Measurements from ENCODE around the gene MLN.
A peak's percentile ranks its signal among the peaks of the same experiment; 100 is the strongest.

MLN gene

DNA sequence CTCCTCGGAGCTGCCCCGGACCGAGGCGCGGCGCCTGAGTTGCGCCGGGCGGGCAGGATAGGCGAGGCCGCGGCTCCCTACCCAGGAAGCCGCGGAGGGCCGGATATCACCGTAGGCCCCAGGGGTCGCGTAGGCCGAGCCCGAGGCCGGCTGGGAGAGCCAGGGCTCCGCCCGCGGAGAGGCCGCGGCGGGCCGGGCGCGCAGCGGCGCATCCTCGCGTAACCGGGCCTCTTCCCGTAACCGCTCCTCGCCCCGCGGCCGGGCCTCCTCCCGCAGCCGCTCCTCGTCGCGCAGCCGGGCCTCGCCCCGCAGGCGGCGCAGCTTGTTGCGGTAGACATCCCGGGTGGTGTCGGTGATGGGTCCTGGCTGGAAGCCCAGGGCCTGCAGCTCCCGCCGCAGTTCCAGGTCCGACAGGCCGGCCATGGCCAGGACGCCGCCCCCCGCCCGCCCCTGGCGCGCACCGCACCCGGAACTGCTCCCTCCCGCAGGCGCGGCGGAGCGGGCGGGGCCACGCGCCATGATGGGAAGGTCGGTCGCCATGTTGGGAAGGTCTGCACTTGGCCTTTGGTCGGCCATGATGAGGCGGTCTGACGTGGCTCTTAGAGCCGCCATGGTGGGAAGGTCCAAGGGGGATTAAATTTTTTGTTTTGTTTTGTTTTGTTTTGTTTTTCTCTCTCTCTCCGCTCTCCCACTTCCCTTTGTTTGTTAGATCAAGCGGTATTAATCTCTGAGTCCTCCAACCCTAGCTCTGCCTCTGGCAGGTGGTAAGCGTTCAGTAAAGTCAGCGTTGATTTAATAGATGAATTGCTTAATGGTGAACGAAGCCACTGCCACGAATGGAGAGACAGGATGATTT lies 14.9 kb downstream of the MLN start, which contains the start of gene LEMD2:
Gene LEMD2, minus strand, starts transcription at position 437 of the 856 bp plus-strand sequence. Its CDS starts 14 bp downstream, at position 423.
- DNase-seq, result peak; percentile 94

DNA sequence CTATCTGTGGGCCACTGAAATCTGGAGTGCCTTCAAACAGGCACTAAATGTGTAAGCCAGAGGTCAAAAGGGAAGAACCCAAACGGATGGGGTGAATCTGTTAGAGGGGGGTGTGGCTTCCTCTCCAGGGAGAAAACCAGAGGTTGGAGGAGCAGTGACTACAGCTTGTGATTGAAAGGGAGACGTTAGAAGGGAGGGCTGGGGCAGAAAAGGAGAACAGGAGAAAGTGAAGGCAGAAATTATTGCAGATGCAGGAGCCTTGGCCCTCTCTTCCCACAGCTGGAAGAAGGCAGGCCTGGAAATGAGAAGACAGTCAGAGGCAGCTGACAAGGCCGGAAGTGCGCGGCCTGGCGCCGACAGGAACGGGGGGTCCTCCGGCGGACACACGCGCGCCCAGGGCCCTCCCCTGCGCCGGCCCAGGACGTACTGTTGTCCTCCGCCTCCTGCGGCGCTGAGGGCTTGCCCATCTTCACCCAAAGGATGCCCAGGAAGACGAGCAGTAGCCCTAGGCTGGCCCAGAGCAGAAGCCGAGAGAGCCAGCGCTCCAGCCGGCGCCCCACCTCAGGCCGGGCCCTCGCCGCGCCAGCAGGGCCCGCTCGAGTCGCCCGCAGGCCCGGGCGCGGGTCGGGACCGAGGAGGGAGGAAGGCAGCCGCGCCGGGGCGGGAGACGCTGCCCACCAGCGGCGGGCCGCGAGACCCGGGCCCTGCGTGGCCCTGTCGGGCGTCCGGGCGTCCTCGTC lies 15.7 kb downstream of the MLN start:
- DNase-seq, result peak; percentile 74

DNA sequence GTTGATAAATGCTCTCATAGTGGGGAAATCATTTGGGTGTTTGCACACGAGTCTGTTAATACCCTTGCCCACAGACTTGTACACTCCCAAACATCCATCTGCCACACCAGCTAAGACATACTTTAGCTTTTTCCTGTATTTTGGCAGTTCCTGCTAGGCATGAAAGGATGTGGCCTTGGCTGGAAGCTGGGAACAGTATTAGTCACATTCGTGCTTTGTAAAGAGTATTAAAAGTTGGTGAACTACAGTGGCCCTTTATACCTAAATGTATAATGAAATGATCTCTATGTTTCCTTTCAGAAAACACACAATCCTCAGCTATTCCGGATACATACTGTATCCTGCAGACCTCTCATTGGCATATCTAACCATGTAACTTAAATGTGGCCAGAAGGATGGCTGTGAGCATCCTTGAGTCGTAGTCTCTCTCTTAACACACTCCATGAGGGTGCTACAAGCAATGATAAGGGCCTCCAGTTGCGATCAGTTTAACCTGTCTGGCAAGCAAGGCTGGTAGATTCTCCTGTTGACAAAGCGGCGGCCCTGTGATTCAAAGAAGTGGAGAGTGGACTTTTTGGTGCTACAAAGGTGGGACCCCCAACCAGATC lies 16.4 kb downstream of the MLN start:
- DNase-seq, result peak; percentile 36

DNA sequence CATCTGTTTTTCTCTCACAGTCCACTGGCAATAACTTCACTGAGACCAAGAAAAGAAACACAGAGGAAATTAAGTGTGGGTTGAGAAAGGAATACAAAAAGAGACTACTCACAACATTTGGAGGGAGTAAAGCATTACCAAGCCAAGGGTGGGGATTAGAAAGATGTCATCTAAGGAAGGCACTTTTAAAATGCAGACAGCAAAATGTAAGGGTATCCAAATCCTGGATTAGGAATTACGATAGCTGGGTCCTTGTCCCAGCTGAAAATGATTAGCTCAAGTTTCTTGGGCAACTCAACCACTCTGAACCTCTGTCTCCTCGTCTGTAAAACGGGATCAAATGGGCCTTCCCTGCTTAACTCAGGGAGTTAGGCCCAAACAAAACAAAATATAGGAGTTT lies 17.1 kb downstream of the MLN start:
- DNase-seq, result no peak

DNA sequence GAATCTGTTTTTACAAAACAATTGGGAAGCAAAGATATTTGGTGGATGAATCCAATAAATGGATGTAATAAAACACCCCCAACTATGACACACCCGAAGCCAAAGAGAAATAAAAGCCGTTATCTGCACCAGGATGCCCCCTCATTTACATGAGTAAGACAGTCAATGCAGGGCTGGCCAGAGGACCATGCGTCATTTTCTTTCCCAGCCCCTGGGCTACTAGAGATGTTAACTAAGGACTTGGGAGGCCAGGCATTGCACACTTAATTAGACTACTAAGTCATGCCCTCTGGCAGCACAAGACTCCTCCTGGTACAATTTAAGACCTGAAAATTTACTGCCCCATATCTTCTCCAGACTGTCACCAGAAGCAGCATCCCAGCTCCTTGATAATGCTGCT lies 18.0 kb downstream of the MLN start:
- peak; percentile 31 for DNase-seq

DNA sequence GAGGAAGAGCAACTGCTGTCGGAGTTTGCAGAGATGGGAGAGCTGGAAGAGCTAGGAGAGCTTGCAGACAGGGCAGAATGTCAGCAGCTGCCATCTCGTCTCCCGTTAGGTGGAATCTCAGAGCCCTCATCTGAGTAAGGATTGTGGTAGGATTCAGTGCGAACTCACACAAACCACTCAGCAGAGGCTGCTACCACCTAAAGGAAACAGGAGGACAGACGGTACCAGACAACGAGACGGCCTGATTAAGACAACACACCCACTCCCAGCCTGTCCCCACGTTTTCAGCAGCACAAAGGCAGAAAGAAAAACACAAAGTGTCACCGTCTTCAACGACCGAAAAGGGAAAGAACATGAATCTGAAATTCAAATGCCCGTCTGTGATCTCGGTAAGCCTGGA lies 19.0 kb downstream of the MLN start:
- DNase-seq, result no peak

DNA sequence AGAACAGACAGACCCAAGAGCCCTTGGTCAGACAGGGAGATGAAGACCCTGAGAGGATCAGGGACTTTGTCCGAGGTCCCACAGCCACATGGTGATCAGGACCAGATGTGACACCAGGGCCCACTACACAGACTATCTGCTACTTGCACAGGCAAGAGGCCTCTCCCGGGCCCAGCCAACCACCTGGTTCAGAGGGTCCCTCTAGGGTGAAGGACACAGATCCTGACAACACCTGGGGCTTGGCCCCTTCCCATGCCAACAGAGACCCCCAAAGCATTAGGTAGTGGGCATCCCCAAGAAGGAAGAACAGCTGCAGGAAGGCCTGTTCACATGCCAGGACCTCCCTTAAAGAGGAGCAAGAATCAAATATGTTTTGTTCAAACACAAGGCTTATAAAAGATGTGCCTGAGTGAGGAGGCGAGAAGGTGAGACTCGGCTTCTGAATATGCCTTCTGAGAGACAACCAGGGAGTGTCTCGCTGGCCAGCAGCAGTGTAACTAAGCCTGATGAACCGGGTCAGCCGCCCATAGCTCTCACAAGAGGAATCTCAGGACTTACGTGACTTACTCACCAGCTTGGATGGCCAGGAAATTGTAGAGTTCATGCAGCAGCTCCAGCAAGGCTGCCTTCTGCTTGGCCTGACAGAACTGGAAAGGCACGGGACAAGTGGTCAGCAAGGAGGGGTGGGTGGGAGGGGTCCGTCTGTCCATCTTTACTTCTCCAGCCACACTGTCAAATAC lies 19.9 kb downstream of the MLN start:
- no peak for DNase-seq

DNA sequence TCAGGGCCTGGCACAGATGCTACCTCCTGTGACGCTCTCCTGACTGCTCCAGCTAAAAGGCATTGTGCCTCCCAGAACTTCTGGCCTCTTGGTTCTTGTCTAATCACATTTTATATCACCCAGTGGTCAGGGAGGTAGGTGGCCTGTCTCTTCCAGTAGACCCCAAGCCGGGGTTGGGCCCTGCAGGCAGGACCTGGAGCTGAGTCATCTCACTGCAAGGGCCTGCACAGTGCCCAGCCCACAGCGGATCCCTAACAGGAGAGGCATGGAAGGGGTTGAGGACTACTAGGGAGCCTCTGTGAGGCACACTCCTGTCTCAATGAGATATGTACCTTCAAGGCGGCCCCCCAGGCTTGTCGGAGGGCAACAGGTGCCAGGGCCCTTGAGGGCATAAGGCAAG lies 21.2 kb downstream of the MLN start:
- no peak for DNase-seq

DNA sequence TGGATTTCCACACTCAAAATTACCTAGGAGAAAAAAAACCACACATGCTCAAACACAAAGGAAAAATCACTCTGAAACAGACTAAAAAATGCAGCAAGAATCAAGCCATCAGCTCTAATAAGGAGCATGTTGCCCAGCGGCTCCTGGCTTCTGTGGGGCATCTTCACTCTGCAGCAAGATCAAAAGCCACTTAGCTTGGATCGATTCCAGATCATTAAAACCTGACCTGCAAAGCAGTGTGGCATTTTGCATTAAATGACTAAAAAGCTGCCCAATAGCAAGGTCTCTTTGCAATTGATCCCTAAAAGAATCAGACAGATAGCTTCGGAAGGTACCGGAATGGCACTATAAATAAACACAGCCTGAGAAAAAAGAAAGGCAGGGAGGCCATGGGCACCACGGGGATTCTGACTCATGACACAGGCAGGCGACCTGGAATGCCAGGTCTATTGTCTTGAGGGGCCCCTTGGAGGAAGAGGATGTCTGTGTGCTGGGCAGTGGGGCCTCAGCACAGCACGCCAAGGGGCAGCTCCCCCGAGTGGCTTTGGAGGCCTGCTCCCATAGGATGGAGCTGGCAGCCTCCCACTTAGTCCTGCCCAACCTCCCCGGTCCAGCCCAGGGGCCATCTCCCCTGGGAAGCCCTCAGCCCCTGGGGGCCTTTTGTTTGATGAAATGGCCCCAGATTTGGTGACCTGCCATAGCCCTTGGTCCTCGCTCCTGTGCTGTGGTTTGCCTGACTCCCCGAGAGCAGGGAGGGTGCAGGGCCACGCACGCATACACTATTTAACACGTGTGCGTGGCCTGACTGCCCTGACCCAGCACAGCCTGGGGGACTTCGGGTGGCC lies 22.4 kb downstream of the MLN start:
- DNase-seq, result peak; percentile 38

DNA sequence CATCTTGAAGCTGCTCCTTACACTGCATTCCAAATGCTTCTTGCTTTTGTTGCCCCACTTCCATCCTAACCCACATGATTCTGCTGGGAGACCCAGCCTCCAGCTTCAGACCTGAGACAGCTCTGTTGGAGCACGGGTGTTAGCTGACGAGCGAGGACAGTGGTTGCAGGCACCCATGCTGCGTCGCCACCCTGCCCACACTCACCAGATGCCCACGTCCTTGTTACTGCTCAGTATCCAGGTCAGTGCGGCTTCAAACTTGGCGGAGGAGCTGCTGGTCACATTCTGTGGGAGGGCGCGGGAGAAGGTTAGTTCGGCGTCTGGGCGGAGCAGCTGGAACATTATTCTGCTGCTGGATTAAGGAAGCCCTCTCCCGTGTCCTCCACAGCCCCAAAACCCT lies 23.9 kb downstream of the MLN start:
- DNase-seq, result no peak

DNA sequence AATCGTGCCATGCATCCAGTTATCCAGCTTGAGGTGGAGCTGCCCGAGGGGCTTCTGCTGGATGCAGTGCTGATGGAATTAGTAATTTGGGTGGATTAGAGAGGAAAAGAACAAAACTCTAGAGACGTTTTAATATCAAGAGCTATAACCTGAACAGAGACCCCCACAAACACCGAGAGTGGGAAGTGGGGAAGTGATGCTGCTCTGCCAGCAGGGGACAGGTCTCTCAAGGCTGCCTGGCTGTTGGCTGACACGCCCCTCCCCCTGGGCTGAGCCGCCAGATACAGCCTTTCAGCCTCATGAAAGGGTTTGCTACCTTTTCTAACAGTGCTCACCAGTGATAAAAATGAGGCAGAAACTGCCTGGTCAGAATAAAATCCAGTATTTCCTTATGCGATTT lies 24.5 kb downstream of the MLN start:
- no peak for DNase-seq

DNA sequence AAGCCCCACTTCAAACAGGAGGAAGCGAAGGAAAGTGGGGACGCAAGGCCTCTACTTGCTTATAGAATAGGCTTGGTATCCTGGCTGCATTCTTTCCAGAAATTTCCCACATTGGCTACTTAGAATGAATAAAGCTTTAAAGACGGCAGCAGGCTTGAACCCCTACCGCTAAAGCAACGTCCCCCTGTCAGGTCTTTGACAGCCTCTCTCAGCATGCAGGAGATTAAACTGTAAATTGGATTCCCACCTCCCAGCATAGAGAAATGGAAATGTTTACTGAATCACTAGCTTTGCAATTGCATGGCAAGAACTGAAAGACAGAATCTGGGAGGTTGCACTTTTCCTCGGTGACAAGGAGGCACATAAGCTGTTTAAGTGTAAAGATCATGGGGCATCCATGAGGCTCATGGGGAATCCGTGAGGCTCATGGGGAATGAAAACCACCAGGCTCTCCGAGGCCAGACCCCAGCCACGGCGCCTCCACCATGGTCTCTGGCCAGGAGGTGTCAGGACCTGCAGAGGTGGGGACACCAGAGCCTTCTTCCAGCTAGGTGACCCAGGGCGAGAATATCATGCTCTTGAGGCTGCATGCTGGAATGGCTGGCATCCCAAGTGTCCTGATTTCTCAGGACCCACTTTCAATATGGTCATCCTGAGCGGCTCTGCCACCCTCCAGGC lies 25.2 kb downstream of the MLN start:
- no peak for DNase-seq

DNA sequence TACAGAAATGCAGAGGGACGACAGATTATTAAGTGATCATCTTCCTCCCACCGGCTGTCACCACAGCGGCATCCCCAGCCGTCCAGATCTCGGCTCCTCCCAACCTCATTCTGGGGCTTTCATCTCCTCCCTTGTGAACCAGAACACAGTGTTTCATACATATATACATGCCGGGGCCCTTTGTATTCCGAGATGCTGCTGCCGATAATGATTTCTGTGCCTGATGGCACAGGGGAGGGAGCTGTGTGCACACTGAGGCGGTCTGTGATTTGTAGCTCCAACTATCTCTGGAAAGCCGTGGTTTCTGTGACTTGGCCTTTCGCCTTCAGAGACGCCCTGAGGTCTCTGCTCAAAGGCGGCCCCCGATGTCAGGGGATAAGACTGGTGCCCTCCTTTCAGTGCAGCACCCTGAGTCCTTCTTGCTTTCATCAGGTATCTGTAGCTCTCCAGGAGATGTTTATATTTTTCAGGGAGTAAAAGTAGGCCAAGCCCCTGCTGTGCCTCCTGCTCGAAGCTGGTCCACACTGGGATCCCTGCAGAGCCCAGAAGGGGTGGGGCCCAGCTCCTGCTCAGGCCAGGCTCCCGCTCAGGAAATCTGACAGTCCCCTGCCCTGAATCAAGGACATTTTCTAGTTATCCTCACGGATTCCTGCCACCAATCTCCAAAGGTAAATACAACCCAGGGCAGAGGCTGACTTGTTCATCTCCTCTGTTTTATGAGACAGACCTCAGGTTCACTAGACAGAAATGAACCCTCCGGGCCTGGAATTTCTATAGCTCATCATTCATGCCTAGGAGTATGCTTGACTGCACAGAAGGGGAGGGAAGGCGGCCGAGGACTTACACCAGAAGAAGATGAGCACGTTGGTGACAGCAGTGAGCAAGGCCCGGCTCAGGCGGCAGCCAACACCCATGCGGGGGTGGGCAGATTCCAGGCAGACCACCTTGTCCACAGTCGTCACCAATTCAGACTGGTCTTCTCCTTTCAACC lies 26.1 kb downstream of the MLN start:
- DNase-seq, result no peak

DNA sequence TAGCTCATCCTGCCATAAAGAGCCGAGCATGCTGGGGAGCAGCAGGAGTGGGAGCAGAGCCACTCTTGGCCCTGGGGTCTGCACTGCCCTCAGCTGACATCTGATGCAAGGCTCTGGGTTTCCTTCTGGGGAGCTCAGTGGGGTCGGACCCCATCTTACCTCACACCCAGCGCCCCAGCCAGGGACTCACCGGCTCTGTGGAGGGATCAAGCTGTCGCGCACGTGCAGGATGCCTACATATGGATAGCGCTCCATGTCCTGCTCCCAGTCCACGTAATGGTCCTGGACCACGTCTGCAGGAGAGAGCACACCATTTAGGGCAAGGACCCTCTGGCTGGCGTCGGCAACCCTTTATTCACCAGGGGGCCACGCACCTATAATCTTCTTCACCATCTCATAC lies 27.0 kb downstream of the MLN start:
- DNase-seq, result no peak

DNA sequence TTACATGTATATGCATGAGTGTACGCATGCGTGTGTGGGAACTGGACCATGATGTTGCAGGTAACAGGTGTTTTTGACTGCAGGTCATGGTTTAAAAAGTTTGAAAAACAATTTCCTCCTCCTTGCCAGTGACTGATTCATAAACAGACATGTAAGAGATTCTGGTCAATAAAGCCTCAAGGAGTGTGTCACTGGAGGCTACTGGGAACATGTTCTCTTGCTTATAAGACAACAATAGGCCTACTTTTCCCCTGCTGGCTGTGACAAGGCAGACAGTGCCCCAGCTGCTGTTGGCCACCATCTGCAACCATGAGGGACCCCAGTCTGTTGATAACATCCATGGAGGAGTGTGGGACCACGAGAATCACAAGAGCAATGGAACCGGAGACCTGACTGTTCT lies 27.6 kb downstream of the MLN start:
- DNase-seq, result no peak

DNA sequence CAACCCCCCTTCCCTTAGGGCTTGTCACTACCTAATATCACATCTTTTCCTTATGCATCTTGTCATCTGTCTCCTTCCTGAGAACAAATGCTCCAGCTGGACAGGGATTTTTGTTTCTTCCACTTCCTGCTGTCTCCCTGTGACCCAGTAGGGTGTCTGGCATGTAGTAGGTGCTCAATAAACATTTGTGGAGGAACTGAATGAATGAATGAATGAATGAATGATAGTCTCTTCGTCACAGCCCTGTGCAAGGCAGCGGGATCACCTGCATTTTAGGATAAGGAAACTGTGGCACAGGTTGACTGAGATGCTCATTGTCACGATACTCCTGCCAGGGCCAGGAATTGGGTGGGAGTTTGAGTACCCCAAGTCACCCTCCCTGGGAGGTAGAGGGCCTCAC lies 29.0 kb downstream of the MLN start:
- DNase-seq, result no peak

DNA sequence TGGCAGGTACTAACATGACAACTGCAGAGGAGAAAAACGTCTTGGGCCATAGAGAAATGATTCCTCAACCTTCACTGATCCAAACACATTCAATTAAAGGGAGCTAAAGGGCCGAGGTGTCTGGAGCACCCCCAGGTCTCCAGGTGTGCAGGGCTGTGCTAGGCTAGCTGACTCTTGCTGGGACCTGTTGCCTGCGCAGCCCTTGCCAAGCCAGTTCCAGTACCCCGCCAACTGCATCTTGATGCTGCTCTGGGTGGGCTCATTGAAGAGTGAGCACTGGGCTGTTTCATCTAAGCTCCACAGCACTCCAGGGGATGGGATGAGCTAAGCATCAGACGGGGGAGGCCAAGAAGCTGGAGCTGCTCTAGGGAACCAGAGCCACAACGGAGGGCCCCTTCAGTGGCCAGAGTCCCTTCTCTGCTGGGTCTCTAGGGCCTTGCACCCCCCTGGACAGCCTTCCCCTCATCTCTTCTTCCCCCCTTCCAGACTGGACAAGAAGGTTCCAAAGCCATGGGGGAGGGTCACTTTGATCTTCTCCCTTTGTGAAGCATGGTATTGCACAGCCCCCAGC lies 30.8 kb downstream of the MLN start:
- DNase-seq, result no peak

DNA sequence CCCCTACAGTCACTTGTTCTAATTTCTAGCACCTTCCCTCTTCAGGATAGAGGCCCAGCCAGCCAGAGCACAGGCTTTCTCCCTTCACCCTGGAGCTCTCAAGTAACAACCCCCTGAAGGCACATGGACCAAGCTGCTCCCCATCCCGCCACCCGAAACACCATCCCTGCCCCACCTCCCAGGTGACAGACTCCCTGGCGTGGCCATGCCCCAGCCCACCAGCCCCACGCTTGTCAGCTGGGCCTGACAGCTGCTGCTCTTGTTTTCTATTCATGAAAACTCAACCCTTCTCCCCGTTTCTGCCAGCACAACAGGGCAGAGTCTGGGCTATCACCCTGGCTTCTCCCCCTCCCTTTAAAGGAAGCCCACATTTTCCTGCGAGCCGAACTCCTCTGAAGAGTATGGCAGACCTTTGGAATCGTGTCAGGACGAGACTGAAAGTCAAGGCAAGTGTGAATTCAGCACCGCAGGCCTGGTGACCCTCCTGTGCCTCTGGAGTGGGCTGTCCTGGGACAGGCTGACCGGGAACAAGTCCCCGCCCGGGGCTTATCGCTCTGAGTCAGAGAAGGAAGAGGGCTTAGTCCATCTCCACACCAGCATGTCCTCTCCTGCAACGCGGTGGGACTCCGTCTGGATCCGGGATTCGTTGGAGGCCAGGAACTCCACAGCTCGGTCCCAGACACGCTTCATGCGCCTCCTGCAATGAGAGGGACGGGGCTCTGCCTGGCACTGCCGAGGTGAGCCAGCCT lies 31.5 kb downstream of the MLN start:
- no peak for DNase-seq

Data from fibroblast of skin of abdomen (primary cell).